Esophagus squamous epithelium (tissue), 4 donors: ENCODE measurements around the gene STXBP5L.
"Not testable (repeated sequence)": the region's sequence is repeated elsewhere in the genome, so short reads cannot be mapped to it uniquely, and the experiment has no call there.

Experiments
- CTCF ChIP-seq, 6 experiments: fragments of 450-650 bp in 4 of 6; fragments of 200-600 bp in 2 of 6; sonication (generic) in 2 of 6; IDR thresholded peaks; one replicate each; pipeline ENCODE4 v1.5.1; 2016 to 2019; ENCODE audit warnings: antibody characterized with exemption in 6 of 6, mild to moderate bottlenecking in 4 of 6, moderate library complexity in 4 of 6
- POLR2A ChIP-seq, 4 donors: fragments of 450-650 bp; IDR thresholded peaks; one replicate each; pipeline ENCODE4 v1.6.1; 2017; ENCODE audit warnings: antibody characterized with exemption in 4 of 4, mild to moderate bottlenecking in 4 of 4, moderate library complexity in 3 of 4

- not testable (repeated sequence) for TF ChIP-seq CTCF, POLR2A (IDR thresholded peaks at IDR 0.05)
These were observed 543.7 kb downstream of the STXBP5L start for GRCh38 chr3:121451752-121452151.
